ENCODE results near the gene CAMKK1. TPM values are rescaled to one million over a fixed set of nuclear protein-coding genes. Genes with fewer than 3 reads are reported as not detected.
A peak's percentile ranks its signal among the peaks of the same experiment; 100 is the strongest.

Gene CAMKK1
- total and polyA plus RNA-seq, 9 of the 15 experiments (the other 6 are each of a cell fraction or from before 2014, with no cell fraction given) = 0.34 to 7.5 (median 4.9) TPM

DNA sequence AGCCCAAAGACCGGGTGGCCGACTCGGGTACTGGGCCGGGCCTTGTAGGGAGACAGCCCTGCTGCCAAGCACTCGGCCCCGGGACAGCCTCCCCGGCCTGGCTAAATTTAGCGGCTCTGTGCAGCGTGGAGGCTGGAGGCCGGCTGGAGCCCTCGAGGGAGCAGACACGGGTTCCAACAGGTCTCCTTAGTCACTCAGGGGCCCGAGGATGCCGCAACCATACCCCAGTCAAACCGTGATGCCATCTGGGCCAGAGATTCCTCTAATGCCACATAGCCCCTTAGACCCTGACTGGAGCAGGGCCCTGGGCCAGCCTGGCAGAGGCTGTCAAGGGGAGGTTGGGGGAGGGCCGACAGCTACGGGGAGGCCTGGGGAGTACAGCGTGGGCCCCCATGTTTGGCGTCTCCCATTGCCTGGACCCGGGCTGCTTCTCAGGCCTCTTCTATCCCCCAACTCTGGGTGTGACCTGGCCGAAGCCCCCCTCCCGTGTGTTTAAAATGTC is 26.3 kb upstream of the CAMKK1 start:
- CTCF ChIA-PET (ENCODE audit: low intra/inter-chr PET ratio) = no interaction called here
- TF ChIP-seq ZNF778 (CRISPR knock-in tag; IDR thresholded peaks at IDR 0.05) = no peak
- TF ChIP-seq RBFOX2 (IDR thresholded peaks at IDR 0.05; ENCODE audit: low read depth, low read length) = peak; percentile 43; the same call in 1 of the 2 replicates
- TF ChIP-seq, protein P1, sequence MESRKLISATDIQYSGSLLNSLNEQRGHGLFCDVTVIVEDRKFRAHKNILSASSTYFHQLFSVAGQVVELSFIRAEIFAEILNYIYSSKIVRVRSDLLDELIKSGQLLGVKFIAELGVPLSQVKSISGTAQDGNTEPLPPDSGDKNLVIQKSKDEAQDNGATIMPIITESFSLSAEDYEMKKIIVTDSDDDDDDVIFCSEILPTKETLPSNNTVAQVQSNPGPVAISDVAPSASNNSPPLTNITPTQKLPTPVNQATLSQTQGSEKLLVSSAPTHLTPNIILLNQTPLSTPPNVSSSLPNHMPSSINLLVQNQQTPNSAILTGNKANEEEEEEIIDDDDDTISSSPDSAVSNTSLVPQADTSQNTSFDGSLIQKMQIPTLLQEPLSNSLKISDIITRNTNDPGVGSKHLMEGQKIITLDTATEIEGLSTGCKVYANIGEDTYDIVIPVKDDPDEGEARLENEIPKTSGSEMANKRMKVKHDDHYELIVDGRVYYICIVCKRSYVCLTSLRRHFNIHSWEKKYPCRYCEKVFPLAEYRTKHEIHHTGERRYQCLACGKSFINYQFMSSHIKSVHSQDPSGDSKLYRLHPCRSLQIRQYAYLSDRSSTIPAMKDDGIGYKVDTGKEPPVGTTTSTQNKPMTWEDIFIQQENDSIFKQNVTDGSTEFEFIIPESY (CRISPR knock-in tag; IDR thresholded peaks at IDR 0.05) = peak; percentile 74
- no peak for TF ChIP-seq BMI1 (IDR thresholded peaks at IDR 0.05; ENCODE audit: low read length)
- POLR2A ChIA-PET = interaction anchor here (1.1 kb wide), 1 partner anchor 10 kb away, joined by 4 read pairs; no protein-coding TSS in a partner anchor
- Histone ChIP-seq H3K4me3 (no peak overlapping the region), H3K27ac (ENCODE audit: extremely low read depth, low read depth, low read length) (no peak overlapping the region), H4K20me1 (replicated peaks; ENCODE audit: control insufficient read depth, insufficient read depth, low read length) (no peaks in the 10 kb centered on the region; the same call in 1 of the 2 replicates), H3K27me3 (ENCODE audit: control insufficient read depth in 2 of 2, insufficient read depth in 2 of 2, low read length in 2 of 2) (no peaks in the 10 kb centered on the region), H3K79me2 (ENCODE audit: control insufficient read depth, insufficient read depth, low read length) (peaks cover 27% of the 10 kb centered on the region), H3K4me2 (ENCODE audit: insufficient read depth, low read length) (no peak overlapping the region), H3K4me1 (replicated peaks in 1 of 2; ENCODE audit: control insufficient read depth in 2 of 2, insufficient read depth in 2 of 2, low read length in 2 of 2) (peaks cover 28 to 56% of the 10 kb centered on the region in 2 experiments), H3K36me3 (ENCODE audit: control insufficient read depth, insufficient read depth, low read length) (no peaks in the 10 kb centered on the region), H3K9me1 (ENCODE audit: control insufficient read depth, insufficient read depth, low read length) (no peaks in the 10 kb centered on the region), H3K9ac (ENCODE audit: insufficient read depth in 1 of 2, low read depth in 2 of 2, low read length in 2 of 2) (no peak overlapping the region), H3K9me3 (replicated peaks; ENCODE audit: control insufficient read depth, insufficient read depth, low read depth, low read length) (no peaks in the 10 kb centered on the region), H2AFZ (ENCODE audit: low read depth, low read length) (no peak overlapping the region)
- DNase-seq (ENCODE audit: extremely low read depth in 1 of 4, low spot score in 3 of 4) (no peak), ATAC-seq (no peak), FAIRE-seq (no peak)
- WGBS (ENCODE audit: insufficient coverage, low coverage, missing lambda C conversion rate) = 72% methylated on average over 7 of the region's 22 CpGs
- no TSS peak for BruUV-seq (replicated peaks)
- in situ Hi-C loops (cut with MboI) = loop anchor here (10.0 kb wide), 1 partner anchor 86 kb away; no protein-coding TSS in a partner anchor
- intact Hi-C loops (cut with micrococcal nuclease) = no loop called here
